Activated CD4-positive, alpha-beta T cell treated with anti-CD3 and anti-CD28 coated beads, Interleukin-2, amount 10 ng/mL, durations not matched to agents 7 days and 5 days (primary cell): ENCODE results near the gene RHEBL1. TPM values are rescaled to one million over a fixed set of nuclear protein-coding genes. Genes with fewer than 3 reads are reported as not detected.
"Not testable (repeated sequence)": the region's sequence is repeated elsewhere in the genome, so short reads cannot be mapped to it uniquely, and the experiment has no call there.

Source experiments
- CTCF ChIA-PET: fragments of 350-600 bp; sonication (Branson Sonifier 250); formaldehyde crosslinking; loops from one replicate; lab custom pipeline; 2021; ENCODE audit warnings: antibody characterized with exemption; lab: Charles Lee
- POLR2A ChIA-PET: fragments of 350-600 bp; sonication (Branson Sonifier 250); formaldehyde crosslinking; loops from one replicate; lab custom pipeline; 2021; ENCODE audit warnings: antibody characterized with exemption; lab: Charles Lee
- DNase-seq: peaks from one replicate; pipeline ENCODE4 v3.0.0-alpha.2; 2020
- H3K27ac Mint-ChIP-seq: one replicate; pipeline ENCODE4 v1.8.0; 2021; ENCODE audit warnings: mild to moderate bottlenecking, moderate library complexity, mixed read lengths
- H3K27me3 Mint-ChIP-seq: one replicate; pipeline ENCODE4 v1.8.0; 2021; ENCODE audit warnings: mixed read lengths
- H3K36me3 Mint-ChIP-seq: one replicate; pipeline ENCODE4 v1.8.0; 2021; ENCODE audit warnings: low read depth, mixed read lengths
- H3K4me1 Mint-ChIP-seq: one replicate; pipeline ENCODE4 v1.8.0; 2021; ENCODE audit warnings: mixed read lengths
- H3K4me3 Mint-ChIP-seq: one replicate; pipeline ENCODE4 v1.8.0; 2021; ENCODE audit warnings: mild to moderate bottlenecking, moderate library complexity, mixed read lengths
- H3K9me3 Mint-ChIP-seq: one replicate; pipeline ENCODE4 v1.8.0; 2021; ENCODE audit warnings: mixed read lengths
- total RNA-seq, 2 experiments: library from RNA; stranded (reverse); gene quantifications; one replicate each; pipeline ENCODE4 v1.2.3, GENCODE V29; 2021

RHEBL1 gene
- total RNA-seq, 2 experiments from 2014 or later, result 4.6 to 6.4 TPM

DNA sequence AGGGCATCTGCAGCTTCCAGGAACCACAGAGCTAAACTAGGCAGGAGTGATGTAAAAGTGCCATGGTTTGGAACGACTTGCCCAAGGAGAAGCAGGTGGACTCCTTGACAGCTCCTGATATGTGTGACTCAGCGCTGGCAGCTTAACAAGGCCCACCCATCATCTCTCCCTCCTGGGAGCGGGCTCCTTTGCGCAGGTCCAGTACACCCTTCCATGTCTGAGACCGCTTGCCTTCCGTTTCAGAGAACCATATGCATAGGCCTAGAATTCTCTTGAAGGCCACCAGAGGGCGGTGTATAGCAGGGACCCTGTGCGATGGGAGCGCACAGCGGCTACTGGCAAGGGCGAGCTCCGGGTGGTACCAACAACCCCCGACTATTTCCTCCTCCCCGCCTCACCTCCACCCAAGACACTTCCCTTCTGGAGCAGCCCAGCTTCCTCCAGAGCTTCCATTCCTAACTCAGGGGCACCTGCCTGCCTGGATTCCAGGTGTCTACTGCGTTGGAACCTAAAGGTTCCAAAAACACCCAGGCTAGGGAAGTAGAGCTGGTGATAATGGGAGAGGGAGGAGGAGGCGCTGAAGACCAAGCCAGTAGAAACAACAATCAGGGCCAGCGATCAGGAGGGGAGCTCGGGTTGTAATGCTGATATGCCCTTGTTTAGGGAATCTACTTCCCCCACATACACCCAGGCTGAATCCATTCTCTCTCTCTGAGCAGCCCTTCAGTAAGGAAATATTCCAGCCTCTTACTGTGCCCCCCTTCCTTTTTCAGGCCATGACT lies 18.6 kb upstream of the RHEBL1 start:
- no peak overlapping the region for H3K27ac Mint-ChIP-seq
- POLR2A ChIA-PET, result no interaction called here
- H3K27me3 Mint-ChIP-seq, result peaks cover 44% of the 10 kb centered on the region
- peak overlapping the region; percentile 4 for H3K4me3 Mint-ChIP-seq
- peaks cover 55% of the 10 kb centered on the region for H3K4me1 Mint-ChIP-seq
- DNase-seq, result peak; percentile 80
- peaks cover 4% of the 10 kb centered on the region for H3K36me3 Mint-ChIP-seq
- H3K9me3 Mint-ChIP-seq, result peaks cover 4% of the 10 kb centered on the region
- CTCF ChIA-PET, result interaction anchor here (0.5 to 4.5 kb wide), 39 partner anchors 8 to 270 kb away, joined by 3 to 34 read pairs (median 5); partner anchors contain the start of genes ARF3, DDX23, LMBR1L and PRKAG1

DNA sequence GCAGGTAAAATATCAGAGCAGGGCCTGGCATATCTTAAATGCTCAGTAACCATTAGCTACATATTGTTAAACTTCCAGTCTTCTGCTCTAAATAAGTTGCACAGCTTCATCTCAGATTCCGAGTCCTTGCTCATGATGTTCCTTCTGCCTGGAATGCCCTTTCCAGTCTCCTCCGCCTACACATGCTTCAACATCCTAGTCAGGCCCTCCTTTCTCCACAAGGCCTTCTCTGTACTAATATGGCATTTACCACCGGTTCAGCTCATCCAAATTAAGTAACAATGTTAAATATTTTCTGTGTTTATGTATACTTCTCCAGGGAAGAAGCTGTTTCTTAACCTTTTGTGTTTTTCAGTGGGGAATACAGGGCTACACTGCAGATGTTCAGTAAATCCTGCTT lies 16.3 kb upstream of the RHEBL1 start:
- H3K9me3 Mint-ChIP-seq, result peaks cover 4% of the 10 kb centered on the region
- H3K27ac Mint-ChIP-seq, result no peak overlapping the region
- POLR2A ChIA-PET, result no interaction called here
- no peak for DNase-seq
- H3K36me3 Mint-ChIP-seq, result peaks cover 4% of the 10 kb centered on the region
- peaks cover 38% of the 10 kb centered on the region for H3K4me1 Mint-ChIP-seq
- H3K4me3 Mint-ChIP-seq, result no peak overlapping the region
- peaks cover 22% of the 10 kb centered on the region for H3K27me3 Mint-ChIP-seq
- CTCF ChIA-PET, result interaction anchor here (0.7 to 4.5 kb wide), 6 partner anchors 16 to 44 kb away, joined by 3 to 34 read pairs (median 10); partner anchors contain the start of genes KMT2D and RHEBL1

DNA sequence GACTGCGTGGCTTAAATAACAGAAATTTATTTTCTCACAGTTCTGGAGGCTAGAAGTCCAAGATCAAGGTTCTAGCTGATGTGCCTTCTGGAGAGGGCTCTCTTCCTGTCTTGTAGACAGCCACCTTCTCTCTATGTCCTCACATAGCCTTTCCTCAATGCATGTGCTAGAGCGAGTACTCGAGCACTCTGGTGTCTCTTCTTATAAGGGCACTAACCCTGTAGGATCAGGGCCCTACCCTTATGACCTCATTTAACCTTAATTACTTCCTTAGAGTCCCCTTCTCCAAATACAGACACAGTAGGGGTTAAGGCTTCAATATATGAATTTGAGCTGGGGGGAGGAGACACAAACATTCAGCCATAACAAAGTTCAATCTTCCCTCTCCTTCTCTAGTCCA lies 14.7 kb upstream of the RHEBL1 start:
- H3K4me1 Mint-ChIP-seq, result peaks cover 25% of the 10 kb centered on the region
- H3K27ac Mint-ChIP-seq, result no peak overlapping the region
- no peak for DNase-seq
- H3K4me3 Mint-ChIP-seq, result no peak overlapping the region
- CTCF ChIA-PET, result interaction anchor here (0.6 to 2.1 kb wide), 12 partner anchors 10 to 377 kb away, joined by 3 to 8 read pairs (median 5); partner anchors contain the start of genes DHH, KMT2D, LMBR1L and RHEBL1
- POLR2A ChIA-PET, result interaction anchor here (0.6 kb wide), 2 partner anchors 10 to 151 kb away, joined by 4 to 7 read pairs; no protein-coding TSS in a partner anchor
- peaks cover 4% of the 10 kb centered on the region for H3K9me3 Mint-ChIP-seq
- H3K27me3 Mint-ChIP-seq, result peaks cover 11% of the 10 kb centered on the region
- no peaks in the 10 kb centered on the region for H3K36me3 Mint-ChIP-seq

DNA sequence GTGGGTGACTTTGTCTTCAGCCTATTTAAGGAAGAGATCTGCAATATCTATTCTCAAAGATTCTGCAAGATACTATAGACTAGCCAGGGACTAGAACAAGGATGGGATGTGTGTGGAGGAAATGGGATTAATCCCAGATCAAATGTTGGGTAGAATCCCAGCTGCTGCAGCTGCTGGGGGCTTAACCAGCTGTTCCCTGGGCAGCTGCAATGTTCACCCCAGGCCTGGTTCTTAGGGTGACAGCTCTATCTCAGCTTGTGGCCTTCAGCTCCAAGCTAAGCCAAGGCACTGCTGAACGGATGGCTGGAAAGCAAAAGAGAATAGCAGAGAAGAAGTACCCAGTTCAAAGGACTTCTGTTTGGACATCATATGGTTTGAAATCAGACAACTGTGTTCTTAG lies 10.0 kb upstream of the RHEBL1 start:
- ChIA-PET CTCF (interaction anchor here (1.3 to 4.9 kb wide), 4 partner anchors 8 to 15 kb away, joined by 3 to 20 read pairs (median 8); partner anchors contain the start of gene RHEBL1), POLR2A (no interaction called here)
- no peak overlapping the region for H3K4me3 Mint-ChIP-seq
- peaks cover 4% of the 10 kb centered on the region for H3K9me3 Mint-ChIP-seq
- H3K36me3 Mint-ChIP-seq, result no peaks in the 10 kb centered on the region
- no peak overlapping the region for H3K27ac Mint-ChIP-seq
- H3K4me1 Mint-ChIP-seq, result no peaks in the 10 kb centered on the region
- DNase-seq, result no peak
- H3K27me3 Mint-ChIP-seq, result peaks cover 9% of the 10 kb centered on the region

DNA sequence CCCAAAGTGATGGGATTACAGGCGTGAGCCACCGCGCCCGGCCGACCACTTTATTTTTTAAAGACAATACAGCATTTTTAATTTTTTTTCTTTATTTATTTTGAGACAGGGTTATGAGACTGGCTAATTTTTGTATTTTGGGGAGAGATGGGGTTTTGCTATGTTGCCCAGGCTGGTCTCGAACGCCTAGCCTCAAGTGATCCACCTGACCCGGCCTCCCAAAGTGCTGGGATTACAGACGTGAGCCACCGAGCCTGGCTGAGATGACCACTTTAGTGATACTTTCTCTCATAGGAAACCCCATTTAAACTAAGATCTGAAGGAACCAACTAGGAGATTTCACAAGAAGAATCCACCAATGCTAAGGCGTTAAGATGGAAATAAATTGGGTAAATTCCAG lies 1.2 kb upstream of the RHEBL1 start:
- Mint-ChIP-seq H3K36me3 (no peaks in the 10 kb centered on the region), H3K27ac (no peak overlapping the region), H3K4me3 (no peak overlapping the region), H3K27me3 (no peaks in the 10 kb centered on the region), H3K4me1 (peaks cover 24% of the 10 kb centered on the region), H3K9me3 (no peaks in the 10 kb centered on the region)
- no peak for DNase-seq
- ChIA-PET CTCF (interaction anchor here (0.6 to 2.8 kb wide), 5 partner anchors 9 to 52 kb away, joined by 3 to 14 read pairs (median 9); partner anchors contain the start of gene DHH), POLR2A (interaction anchor here (1.4 kb wide), 1 partner anchor 60 kb away, joined by 8 read pairs; the partner anchor contains the start of gene TUBA1B)

DNA sequence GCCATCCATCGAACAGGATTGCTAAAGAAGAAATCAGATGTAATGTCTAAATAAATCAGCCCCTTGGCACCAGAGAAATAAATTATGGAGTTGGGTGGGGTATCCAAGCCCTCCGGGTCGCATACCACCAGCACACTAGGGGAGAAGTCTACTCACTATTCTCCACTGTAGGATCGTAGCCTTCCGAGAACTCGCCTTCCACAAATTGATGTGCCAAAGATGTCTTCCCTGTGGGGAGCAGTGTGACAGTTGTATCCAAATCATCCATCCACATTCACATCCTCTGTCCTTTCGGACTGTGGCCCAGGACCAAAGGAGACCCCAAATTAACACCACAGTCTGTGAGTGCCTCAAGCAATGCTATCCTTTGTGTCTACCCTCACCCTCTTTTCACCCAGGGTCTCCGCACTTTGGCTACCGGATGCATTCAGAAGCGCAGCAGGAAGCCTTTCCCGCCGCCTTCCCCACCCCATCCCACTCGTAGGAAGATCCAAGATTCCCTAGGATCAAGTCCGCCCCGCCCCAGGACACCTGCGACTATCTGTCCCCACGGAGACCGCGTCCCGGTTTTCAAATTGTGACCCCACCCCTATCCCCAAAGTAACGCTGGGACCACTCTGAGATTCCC lies 786 bp downstream of the RHEBL1 start:
- Mint-ChIP-seq H3K27me3 (no peaks in the 10 kb centered on the region), H3K4me3 (peak overlapping the region; percentile 86), H3K9me3 (no peaks in the 10 kb centered on the region), H3K36me3 (peaks cover 1% of the 10 kb centered on the region), H3K27ac (peak overlapping the region; percentile 85), H3K4me1 (peaks cover 26% of the 10 kb centered on the region)
- ChIA-PET CTCF (interaction anchor here (0.6 to 2.9 kb wide), 9 partner anchors 9 to 81 kb away, joined by 3 to 14 read pairs (median 4); partner anchors contain the start of genes DHH and KMT2D), POLR2A (no interaction called here)
- no peak for DNase-seq

DNA sequence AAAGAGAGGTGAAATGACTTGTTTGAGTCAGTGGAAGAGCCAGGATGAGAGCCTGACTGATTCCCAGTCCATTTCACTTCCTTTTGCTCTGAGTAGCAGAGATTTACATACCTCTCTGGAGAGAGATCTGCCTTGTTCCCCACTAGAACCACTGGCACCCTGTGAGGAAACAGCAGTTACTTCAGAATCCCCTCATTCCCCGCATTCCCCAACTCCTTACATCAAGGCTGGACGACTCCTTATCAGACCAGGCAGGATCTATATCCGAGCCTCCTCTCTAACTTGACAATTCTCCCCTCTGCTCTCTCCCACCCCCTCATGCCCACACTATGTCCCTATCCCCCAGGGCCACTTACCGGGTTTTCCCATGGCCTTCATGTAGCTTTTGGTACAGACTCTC lies 3.7 kb downstream of the RHEBL1 start:
- DNase-seq, result no peak
- H3K36me3 Mint-ChIP-seq, result peaks cover 2% of the 10 kb centered on the region
- no peak overlapping the region for H3K27ac Mint-ChIP-seq
- H3K9me3 Mint-ChIP-seq, result no peaks in the 10 kb centered on the region
- H3K27me3 Mint-ChIP-seq, result no peaks in the 10 kb centered on the region
- peaks cover 28% of the 10 kb centered on the region for H3K4me1 Mint-ChIP-seq
- ChIA-PET POLR2A (no interaction called here), CTCF (interaction anchor here (0.7 to 2.9 kb wide), 5 partner anchors 9 to 64 kb away, joined by 3 to 11 read pairs (median 9); no protein-coding TSS in a partner anchor)
- H3K4me3 Mint-ChIP-seq, result no peak overlapping the region

DNA sequence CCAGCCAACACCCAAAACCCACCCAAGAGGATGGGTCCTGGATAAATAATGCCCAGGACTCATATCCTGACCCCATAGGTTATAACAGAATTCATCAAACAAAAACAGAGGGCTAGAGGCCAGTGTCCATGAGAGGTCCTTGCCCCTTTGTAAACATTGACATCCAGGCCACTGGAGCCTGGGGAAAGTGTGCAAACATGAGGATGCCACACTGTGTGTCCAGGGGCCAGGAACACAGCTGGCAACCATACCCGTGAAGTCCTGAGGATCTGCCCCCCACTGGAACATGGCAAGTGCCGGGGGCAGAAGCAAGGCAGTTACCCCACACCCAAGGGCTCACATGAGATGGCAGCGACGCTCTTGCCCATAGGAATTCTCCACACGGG lies 5.0 kb downstream of the RHEBL1 start:
- ChIA-PET CTCF (interaction anchor here (0.8 to 3.6 kb wide), 19 partner anchors 8 to 230 kb away, joined by 3 to 34 read pairs (median 4); partner anchors contain the start of genes DHH, PRPH and WNT1), POLR2A (no interaction called here)
- DNase-seq, result no peak
- no peak overlapping the region for H3K4me3 Mint-ChIP-seq
- H3K27me3 Mint-ChIP-seq, result no peaks in the 10 kb centered on the region
- H3K36me3 Mint-ChIP-seq, result peaks cover 2% of the 10 kb centered on the region
- peaks cover 23% of the 10 kb centered on the region for H3K4me1 Mint-ChIP-seq
- no peaks in the 10 kb centered on the region for H3K9me3 Mint-ChIP-seq
- H3K27ac Mint-ChIP-seq, result no peak overlapping the region

DNA sequence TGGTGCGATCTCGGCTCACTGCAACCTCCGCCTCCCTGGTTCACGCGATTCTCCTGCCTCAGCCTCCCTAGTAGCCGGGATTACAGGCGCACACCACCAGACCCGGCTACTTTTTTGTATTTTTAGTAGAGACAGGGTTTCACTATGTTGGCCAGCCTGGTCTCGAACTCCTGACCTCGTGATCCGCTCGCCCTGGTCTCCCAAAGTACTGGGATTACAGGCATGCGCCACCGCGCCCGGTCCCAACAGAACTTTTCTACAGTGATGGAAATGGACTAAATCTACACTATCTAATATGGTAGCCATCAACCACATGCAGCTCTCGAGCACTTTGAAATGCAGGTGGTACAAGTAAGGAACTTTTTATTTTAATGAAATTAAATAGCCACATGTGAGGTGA lies 7.9 kb downstream of the RHEBL1 start:
- H3K27me3 Mint-ChIP-seq, POLR2A ChIA-PET, H3K9me3 Mint-ChIP-seq, H3K27ac Mint-ChIP-seq, DNase-seq: not testable (repeated sequence)
- H3K4me1 Mint-ChIP-seq, result peaks cover 28% of the 10 kb centered on the region
- H3K36me3 Mint-ChIP-seq, result peaks cover 13% of the 10 kb centered on the region
- peak overlapping the region; percentile 94 for H3K4me3 Mint-ChIP-seq
- CTCF ChIA-PET, result interaction anchor here (3.6 kb wide), 1 partner anchor 26 kb away, joined by 34 read pairs; no protein-coding TSS in a partner anchor

DNA sequence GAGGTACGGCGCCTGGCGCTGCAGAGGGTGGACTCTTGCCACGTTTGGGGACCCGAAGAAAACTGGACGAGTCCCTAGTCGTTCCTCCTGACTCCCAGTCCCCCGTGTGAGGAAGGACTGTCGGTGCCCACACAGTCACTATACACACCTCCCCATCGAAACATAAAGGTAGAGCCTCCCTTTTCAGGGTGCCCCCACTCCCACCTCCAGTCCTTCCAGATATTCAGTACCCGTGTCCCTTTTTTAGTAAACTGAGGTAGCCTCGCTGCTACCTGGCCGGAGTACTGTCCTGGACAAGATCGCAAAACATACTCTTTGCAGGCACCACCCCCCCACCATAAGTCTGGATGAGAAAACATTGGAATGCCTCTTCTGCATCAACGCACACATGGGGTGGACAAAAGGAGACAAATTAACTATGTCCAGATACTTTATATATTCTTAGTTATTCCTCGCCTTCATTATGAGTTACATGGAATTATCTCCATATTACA lies 8.6 kb downstream of the RHEBL1 start:
- H3K4me1 Mint-ChIP-seq, result peaks cover 36% of the 10 kb centered on the region
- peak overlapping the region; percentile 94 for H3K4me3 Mint-ChIP-seq
- peak overlapping the region; percentile 94 for H3K27ac Mint-ChIP-seq
- H3K36me3 Mint-ChIP-seq, result peaks cover 13% of the 10 kb centered on the region
- ChIA-PET CTCF (no interaction called here), POLR2A (no interaction called here)
- peak; percentile 25 for DNase-seq
- no peaks in the 10 kb centered on the region for H3K9me3 Mint-ChIP-seq
- H3K27me3 Mint-ChIP-seq, result no peaks in the 10 kb centered on the region

DNA sequence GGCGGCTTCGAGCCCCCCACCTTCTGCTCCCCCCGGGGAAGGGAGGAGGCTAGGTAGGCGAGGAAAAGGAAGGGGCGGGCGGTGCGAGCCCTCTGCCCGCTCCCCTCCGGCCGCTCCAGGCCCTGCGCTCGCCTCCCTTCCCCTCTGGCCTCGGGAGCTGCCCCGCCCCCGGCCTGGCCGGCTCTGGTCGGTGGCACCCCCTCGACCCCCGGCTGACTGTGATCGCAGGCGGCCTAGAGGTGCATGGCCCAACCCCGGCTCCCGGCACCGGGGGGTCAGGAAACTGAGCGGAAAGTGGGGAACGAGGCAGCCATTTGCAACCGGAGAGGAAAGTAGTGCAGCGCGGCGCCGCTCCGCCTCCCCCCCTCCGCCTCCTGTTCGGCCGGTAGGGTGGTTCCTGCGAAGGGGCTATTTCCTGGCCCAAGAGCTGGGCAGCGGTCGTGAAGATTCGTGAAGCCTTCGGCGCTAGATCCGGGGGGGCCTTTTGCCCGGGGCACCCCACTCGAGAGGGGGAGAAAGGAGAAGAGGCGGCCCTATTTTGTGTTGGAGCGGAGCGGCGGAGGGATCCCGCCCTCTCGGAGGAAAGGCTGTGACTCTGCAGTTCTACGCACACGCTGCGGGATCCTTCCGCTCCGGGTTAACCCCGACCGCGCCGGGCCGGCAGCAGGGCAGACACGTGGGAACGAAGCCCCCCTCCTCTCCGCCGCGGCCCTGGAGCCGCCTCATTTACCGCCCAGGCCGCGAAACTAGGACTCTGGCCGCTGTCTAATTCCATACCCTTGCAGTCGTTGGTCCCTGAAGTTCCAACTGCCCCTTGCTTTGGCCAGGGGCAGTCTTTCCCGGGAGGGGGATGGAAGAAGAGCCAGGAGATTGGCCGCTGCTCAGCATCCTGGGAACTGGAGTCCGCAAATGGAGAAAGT lies 9.3 kb downstream of the RHEBL1 start, which contains the start of gene KMT2D:
KMT2D (minus strand) TSS at position 558 of the 920 bp plus-strand sequence. CDS start 5,470 bp downstream, outside the sequence.
- CTCF ChIA-PET, result interaction anchor here (0.8 to 2.6 kb wide), 5 partner anchors 9 to 25 kb away, joined by 3 to 7 read pairs (median 3); partner anchors contain the start of gene RHEBL1
- Mint-ChIP-seq H3K9me3 (no peaks in the 10 kb centered on the region), H3K4me3 (peak within 1 kb of the TSS; percentile 94), H3K36me3 (peaks cover 18% of the 10 kb centered on the region), H3K4me1 (peaks cover 43% of the 10 kb centered on the region), H3K27me3 (no peaks in the 10 kb centered on the region), H3K27ac (peak within 1 kb of the TSS; percentile 94)
- peak; percentile 89 for DNase-seq
- POLR2A ChIA-PET, result interaction anchor here (0.6 to 0.7 kb wide), 2 partner anchors 9 to 195 kb away, joined by 3 read pairs; partner anchors contain the start of genes RHEBL1 and RND1
